ENCODE data around the gene PDAP1. TPM values are rescaled to one million over a fixed set of nuclear protein-coding genes. Genes with fewer than 3 reads are reported as not detected.

The PDAP1 gene
- total and polyA plus RNA-seq, 2 of the 13 experiments (the other 11 are each of a cell fraction or from before 2014, with no cell fraction given), result 13.0 to 100 TPM

- TF ChIP-seq, protein P1, sequence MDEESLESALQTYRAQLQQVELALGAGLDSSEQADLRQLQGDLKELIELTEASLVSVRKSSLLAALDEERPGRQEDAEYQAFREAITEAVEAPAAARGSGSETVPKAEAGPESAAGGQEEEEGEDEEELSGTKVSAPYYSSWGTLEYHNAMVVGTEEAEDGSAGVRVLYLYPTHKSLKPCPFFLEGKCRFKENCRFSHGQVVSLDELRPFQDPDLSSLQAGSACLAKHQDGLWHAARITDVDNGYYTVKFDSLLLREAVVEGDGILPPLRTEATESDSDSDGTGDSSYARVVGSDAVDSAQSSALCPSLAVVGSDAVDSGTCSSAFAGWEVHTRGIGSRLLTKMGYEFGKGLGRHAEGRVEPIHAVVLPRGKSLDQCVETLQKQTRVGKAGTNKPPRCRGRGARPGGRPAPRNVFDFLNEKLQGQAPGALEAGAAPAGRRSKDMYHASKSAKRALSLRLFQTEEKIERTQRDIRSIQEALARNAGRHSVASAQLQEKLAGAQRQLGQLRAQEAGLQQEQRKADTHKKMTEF (CRISPR knock-in tag; IDR thresholded peaks at IDR 0.05), result peak; percentile 91
- TF ChIP-seq FOXO4 (CRISPR knock-in tag; conservative IDR thresholded peaks at IDR 0.05) (no peak), TBL1XR1 (IDR thresholded peaks at IDR 0.05; ENCODE audit: borderline replicate concordance, low read length, partially characterized antibody) (no peak), ZNF546 (CRISPR knock-in tag; conservative IDR thresholded peaks at IDR 0.05) (no peak; the same call in 1 of the 2 replicates), HCFC1 (IDR thresholded peaks at IDR 0.05; ENCODE audit: low read depth, low read length) (peak; percentile 68), NFATC3 (CRISPR knock-in tag; IDR thresholded peaks at IDR 0.05) (peak; percentile 31; the same call in 1 of the 2 replicates), ZFP36L1 (CRISPR knock-in tag; IDR thresholded peaks at IDR 0.05) (0 out of 2 replicates have a peak, but pooled peaks have one; percentile 27), SMC3 (IDR thresholded peaks at IDR 0.05; ENCODE audit: low read length) (no peak), ZNF839 (CRISPR knock-in tag; IDR thresholded peaks at IDR 0.05; ENCODE audit: borderline replicate concordance) (no peak), SRF (IDR thresholded peaks at IDR 0.05; ENCODE audit: low read depth, low read length) (peak; percentile 97), ZNF629 (CRISPR knock-in tag; conservative IDR thresholded peaks at IDR 0.05) (no peak), ADNP (CRISPR knock-in tag; IDR thresholded peaks at IDR 0.05) (no peak), GTF3A (CRISPR knock-in tag; conservative IDR thresholded peaks at IDR 0.05) (0 out of 2 replicates have a peak, but pooled peaks have one; percentile 55), SIN3B (IDR thresholded peaks at IDR 0.05; ENCODE audit: low read length) (peak; percentile 41; the same call in 1 of the 2 replicates), PRDM10 (CRISPR knock-in tag; IDR thresholded peaks at IDR 0.05; ENCODE audit: low read depth) (no peak)
- TF ChIP-seq, protein P2, sequence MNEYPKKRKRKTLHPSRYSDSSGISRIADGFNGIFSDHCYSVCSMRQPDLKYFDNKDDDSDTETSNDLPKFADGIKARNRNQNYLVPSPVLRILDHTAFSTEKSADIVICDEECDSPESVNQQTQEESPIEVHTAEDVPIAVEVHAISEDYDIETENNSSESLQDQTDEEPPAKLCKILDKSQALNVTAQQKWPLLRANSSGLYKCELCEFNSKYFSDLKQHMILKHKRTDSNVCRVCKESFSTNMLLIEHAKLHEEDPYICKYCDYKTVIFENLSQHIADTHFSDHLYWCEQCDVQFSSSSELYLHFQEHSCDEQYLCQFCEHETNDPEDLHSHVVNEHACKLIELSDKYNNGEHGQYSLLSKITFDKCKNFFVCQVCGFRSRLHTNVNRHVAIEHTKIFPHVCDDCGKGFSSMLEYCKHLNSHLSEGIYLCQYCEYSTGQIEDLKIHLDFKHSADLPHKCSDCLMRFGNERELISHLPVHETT (CRISPR knock-in tag; conservative IDR thresholded peaks at IDR 0.05), result peak; percentile 95
- TF ChIP-seq, protein P3, sequence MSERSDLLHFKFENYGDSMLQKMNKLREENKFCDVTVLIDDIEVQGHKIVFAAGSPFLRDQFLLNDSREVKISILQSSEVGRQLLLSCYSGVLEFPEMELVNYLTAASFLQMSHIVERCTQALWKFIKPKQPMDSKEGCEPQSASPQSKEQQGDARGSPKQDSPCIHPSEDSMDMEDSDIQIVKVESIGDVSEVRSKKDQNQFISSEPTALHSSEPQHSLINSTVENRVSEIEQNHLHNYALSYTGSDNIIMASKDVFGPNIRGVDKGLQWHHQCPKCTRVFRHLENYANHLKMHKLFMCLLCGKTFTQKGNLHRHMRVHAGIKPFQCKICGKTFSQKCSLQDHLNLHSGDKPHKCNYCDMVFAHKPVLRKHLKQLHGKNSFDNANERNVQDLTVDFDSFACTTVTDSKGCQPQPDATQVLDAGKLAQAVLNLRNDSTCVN (CRISPR knock-in tag; IDR thresholded peaks at IDR 0.05; ENCODE audit: borderline replicate concordance), result no peak
Observed at GRCh38 chr7:99438573-99439480, 30.4 kb upstream of the PDAP1 start, which contains the start of the genes CPSF4 and PTCD1 (continued).
